Transverse colon (tissue), 4 donors: ENCODE results near the gene TNFAIP6. TPM values are rescaled to one million over a fixed set of nuclear protein-coding genes. Genes with fewer than 3 reads are reported as not detected.

Source experiments
- DNase-seq: peaks from one replicate; pipeline ENCODE4 v3.0.0-alpha.2; 2019
- H3K27ac ChIP-seq, 4 donors: fragments of 200-600 bp; sonication (generic); 2 replicates each; pipeline ENCODE4 v1.5.1; 2016 to 2018; ENCODE audit warnings: inconsistent platforms in 4 of 4
- H3K27me3 ChIP-seq: fragments of 200-600 bp; sonication (generic); 2 replicates; pipeline ENCODE4 v1.5.1; 2017; ENCODE audit warnings: inconsistent platforms
- H3K36me3 ChIP-seq, 4 donors: fragments of 200-600 bp; sonication (generic); 2 replicates each; pipeline ENCODE4 v1.5.1; 2017 to 2019; ENCODE audit warnings: inconsistent platforms in 4 of 4
- H3K4me1 ChIP-seq, 4 donors: fragments of 200-600 bp; sonication (generic); 2 replicates each; pipeline ENCODE4 v1.5.1; 2017 to 2020; ENCODE audit warnings: inconsistent platforms in 4 of 4
- H3K4me3 ChIP-seq, 4 donors: fragments of 200-600 bp; sonication (generic); 1 replicate in 1 of 4; 2 replicates in 3 of 4; pipeline versions ENCODE4 v1.5.1 to v1.6.1; 2017 to 2019; ENCODE audit warnings: inconsistent platforms in 4 of 4
- H3K9me3 ChIP-seq, 2 donors: fragments of 200-600 bp; sonication (generic); 2 replicates each; pipeline ENCODE4 v1.5.1; 2017 to 2019; ENCODE audit warnings: inconsistent platforms in 2 of 2
- CTCF ChIP-seq, 5 experiments: fragments of 200-600 bp in 3 of 5; fragments of 450-650 bp in 2 of 5; sonication (generic) in 3 of 5; IDR thresholded peaks; 1 replicate in 2 of 5; 2 replicates in 3 of 5; pipeline ENCODE4 v1.5.1; 2016 to 2017; ENCODE audit warnings: antibody characterized with exemption in 5 of 5, inconsistent platforms in 3 of 5, mild to moderate bottlenecking in 2 of 5, moderate library complexity in 1 of 5
- EP300 ChIP-seq: sonication (generic); formaldehyde crosslinking; IDR thresholded peaks from one replicate; pipeline ENCODE4 v1.6.1; 2017; ENCODE audit warnings: antibody characterized with exemption, low read depth
- POLR2A ChIP-seq: fragments of 450-650 bp; IDR thresholded peaks from one replicate; pipeline ENCODE4 v1.6.1; 2016; ENCODE audit warnings: antibody characterized with exemption, mild to moderate bottlenecking, moderate library complexity
- POLR2AphosphoS5 ChIP-seq, 3 donors: sonication (generic); formaldehyde crosslinking; IDR thresholded peaks; one replicate each; pipeline ENCODE4 v1.6.1; 2016; ENCODE audit warnings: antibody characterized with exemption in 3 of 3
- WGBS, 2 donors: methylation state at CpG; one replicate each; pipeline ENCODE4 v1.1.5; 2018; ENCODE audit warnings: low coverage in 1 of 2; 5-methylcytosine and 5-hydroxymethylcytosine counted together
- in situ Hi-C, 4 donors: fragments of 200-750 bp; cut with MboI; loops; one replicate each; pipeline versions ENCODE4 v1.15.0 to v1.15.1; 2017; ENCODE audit warnings: low sequenced_read_pairs in 3 of 4, low pct_ligation_motif_present in 1 of 4, low pct_unique_long_range_greater_than_20kb in 1 of 4
- intact Hi-C: fragments of 100-400 bp; cut with DNase I; formaldehyde crosslinking; loops from one replicate; pipeline ENCODE4 v1.15.1; 2023; ENCODE audit warnings: low total_unique reads
- total RNA-seq, 4 donors: library from RNA; depleted of rRNA; stranded (reverse); fragments of >200 nt; gene quantifications; one replicate each; pipeline ENCODE4 v1.1.0, GENCODE V29; 2016

TNFAIP6 gene
- total RNA-seq, 4 donors from 2014 or later: 0.95 TPM; not detected in 3

DNA sequence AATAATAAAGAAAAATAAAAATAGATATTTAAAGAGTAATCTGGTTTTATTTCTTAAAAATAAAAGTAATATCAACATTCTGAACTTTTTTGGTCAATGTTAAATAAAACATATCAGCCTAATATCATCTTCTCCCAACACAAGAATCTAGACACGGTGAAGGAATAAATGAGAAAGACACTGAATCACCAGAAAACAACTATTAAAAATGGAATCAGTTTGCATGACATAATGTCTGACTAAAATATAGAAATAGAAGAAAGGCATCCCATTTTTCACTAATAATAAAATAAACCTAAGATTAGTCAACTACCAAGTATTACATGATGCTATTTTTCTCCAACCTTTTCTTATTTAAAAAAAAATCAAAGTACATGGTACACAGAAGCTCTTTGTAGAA lies 30.8 kb upstream of the TNFAIP6 start:
- 83 to 94% methylated on average over 1 of the region's 1 CpG for WGBS, 2 donors
- in situ Hi-C loops: no loop called here
- H3K9me3 ChIP-seq: no peaks in the 10 kb centered on the region
- no peak for DNase-seq
- no peaks in the 10 kb centered on the region for H3K4me1 ChIP-seq
- no peak overlapping the region for H3K4me3 ChIP-seq
- H3K36me3 ChIP-seq: no peaks in the 10 kb centered on the region
- H3K27ac ChIP-seq: no peak overlapping the region
- no peaks in the 10 kb centered on the region for H3K27me3 ChIP-seq
- intact Hi-C loops: no loop called here
- no peak for TF ChIP-seq POLR2A
- no peak for TF ChIP-seq POLR2AphosphoS5 (IDR thresholded peaks at IDR 0.05)
- TF ChIP-seq CTCF (IDR thresholded peaks at IDR 0.05): no peak
- no peak for TF ChIP-seq EP300

GRCh38 chr2:151329998-151330397 lies 27.4 kb upstream of the TNFAIP6 start:
- no peak for DNase-seq
- intact Hi-C loops (no loop called here), in situ Hi-C loops (no loop called here)
- Histone ChIP-seq H3K36me3 (no peaks in the 10 kb centered on the region), H3K27me3 (no peaks in the 10 kb centered on the region), H3K9me3 (no peaks in the 10 kb centered on the region), H3K4me3 (no peak overlapping the region), H3K4me1 (peaks cover 0 to 2% (median 0%) of the 10 kb centered on the region in 4 donors), H3K27ac (no peak overlapping the region)
- TF ChIP-seq CTCF (IDR thresholded peaks at IDR 0.05) (no peak), POLR2A (no peak), POLR2AphosphoS5 (IDR thresholded peaks at IDR 0.05) (no peak), EP300 (no peak)
- 33 to 37% methylated on average over 1 of the region's 1 CpG for WGBS, 2 donors

DNA sequence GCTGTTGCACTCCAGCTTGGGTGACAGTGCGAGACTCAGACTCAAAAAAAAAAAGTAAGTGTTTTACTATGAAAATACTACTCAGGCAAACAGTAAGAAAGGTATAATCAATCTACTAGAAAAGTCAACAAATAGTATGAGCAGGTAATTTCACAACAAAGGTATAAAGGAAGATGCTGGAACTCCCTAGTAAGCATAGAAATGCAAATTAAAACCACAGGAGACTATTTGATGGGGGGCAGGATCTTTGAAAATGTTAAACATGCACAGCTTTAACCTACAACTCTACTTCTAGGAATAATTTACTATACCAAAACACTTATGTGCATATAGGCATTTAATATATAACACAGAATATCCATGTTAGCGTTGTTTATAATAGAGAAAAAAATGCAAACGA lies 24.3 kb upstream of the TNFAIP6 start:
- intact Hi-C loops: no loop called here
- H3K36me3 ChIP-seq: no peaks in the 10 kb centered on the region
- 79 to 83% methylated on average over 3 of the region's 3 CpGs for WGBS, 2 donors
- H3K9me3 ChIP-seq: no peaks in the 10 kb centered on the region
- in situ Hi-C loops: no loop called here
- TF ChIP-seq POLR2A (no peak), EP300 (no peak), POLR2AphosphoS5 (IDR thresholded peaks at IDR 0.05) (no peak), CTCF (IDR thresholded peaks at IDR 0.05) (no peak)
- H3K27ac ChIP-seq: no peak overlapping the region
- no peaks in the 10 kb centered on the region for H3K27me3 ChIP-seq
- H3K4me1 ChIP-seq: peaks cover 0 to 2% (median 0%) of the 10 kb centered on the region in 4 donors
- no peak for DNase-seq
- H3K4me3 ChIP-seq: no peak overlapping the region

DNA sequence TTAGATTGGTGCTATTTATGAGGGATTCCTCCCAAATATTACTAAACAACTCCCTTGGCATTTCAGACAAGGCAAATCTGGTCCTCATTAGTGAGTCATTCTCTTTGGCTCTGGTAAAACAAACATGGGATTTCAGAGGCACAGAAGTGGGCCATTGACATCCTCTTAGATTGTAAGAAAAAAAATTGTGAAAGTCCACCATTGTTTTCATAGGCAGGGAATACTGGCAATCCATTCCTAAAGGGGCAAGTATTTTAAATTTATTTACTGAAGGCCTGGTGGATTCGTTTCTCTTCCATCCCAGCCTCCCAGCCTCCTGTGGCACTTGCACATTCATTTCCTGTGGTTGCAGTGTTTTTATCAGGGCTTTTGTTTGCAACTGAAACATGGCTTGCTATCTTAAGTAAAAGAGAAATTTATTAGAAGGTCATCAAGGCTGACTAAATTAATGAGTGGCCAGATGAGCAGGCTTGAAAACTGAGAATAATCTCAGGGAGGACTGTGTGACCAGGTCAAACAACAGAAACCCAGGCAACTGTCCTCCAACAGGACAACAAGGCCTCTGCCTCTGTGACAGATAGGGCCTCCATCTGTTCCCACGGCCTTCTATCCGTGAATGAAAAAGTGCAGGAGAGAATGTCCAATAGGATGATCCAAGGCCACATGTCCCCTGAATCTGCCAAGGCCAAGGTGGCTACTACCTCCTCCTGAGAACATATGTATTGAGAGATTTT lies 23.1 kb upstream of the TNFAIP6 start:
- H3K9me3 ChIP-seq: no peaks in the 10 kb centered on the region
- intact Hi-C loops: no loop called here
- WGBS, 2 donors: 33 to 57% methylated on average over 1 to 3 of the region's 3 CpGs
- in situ Hi-C loops: no loop called here
- no peak overlapping the region for H3K27ac ChIP-seq
- no peak overlapping the region for H3K4me3 ChIP-seq
- no peaks in the 10 kb centered on the region for H3K36me3 ChIP-seq
- peaks cover 0 to 2% (median 0%) of the 10 kb centered on the region in 4 donors for H3K4me1 ChIP-seq
- TF ChIP-seq CTCF (IDR thresholded peaks at IDR 0.05) (no peak), EP300 (no peak), POLR2A (no peak), POLR2AphosphoS5 (IDR thresholded peaks at IDR 0.05) (no peak)
- no peak for DNase-seq
- H3K27me3 ChIP-seq: no peaks in the 10 kb centered on the region
